C4-2B (cell line): ENCODE measurements around the gene SMDT1.
"Not testable (repeated sequence)": the region's sequence is repeated elsewhere in the genome, so short reads cannot be mapped to it uniquely, and the experiment has no call there.

Experiments
- H3K27ac ChIP-seq: fragments of 450-650 bp; 2 replicates; pipeline ENCODE4 v1.5.1; 2017
- CTCF ChIP-seq: fragments of 450-650 bp; conservative IDR thresholded peaks from 2 replicates; pipeline ENCODE4 v1.5.1; 2017; ENCODE audit warnings: mild to moderate bottlenecking
- ZFX ChIP-seq: fragments of 450-650 bp; IDR thresholded peaks from 2 replicates; pipeline ENCODE4 v1.6.1; 2017

SMDT1 gene

DNA sequence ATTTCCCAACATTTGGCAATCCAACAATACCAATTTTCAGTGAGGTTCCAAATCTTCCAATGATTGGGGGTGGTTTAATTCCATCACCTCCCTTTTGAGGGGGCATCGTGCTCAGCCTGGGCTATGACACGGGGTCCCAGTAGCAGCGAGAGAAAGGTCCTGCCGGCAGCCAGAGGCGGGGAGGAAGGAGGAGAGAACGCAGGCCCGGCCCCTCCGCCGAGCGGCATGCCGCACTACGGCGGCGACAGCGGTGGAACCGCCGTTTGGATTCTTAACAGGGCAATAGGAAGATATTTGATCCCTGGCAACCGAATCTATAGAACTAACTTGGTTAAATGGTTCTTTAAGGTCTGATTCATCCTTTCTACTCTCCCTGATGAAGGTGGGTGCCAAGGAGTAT is 29.3 kb downstream of the SMDT1 start:
- TF ChIP-seq CTCF (no peak), ZFX (no peak)
- H3K27ac ChIP-seq, result no peak overlapping the region

- no peak overlapping the region for H3K27ac ChIP-seq
- no peak for TF ChIP-seq CTCF
- no peak for TF ChIP-seq ZFX
These were observed 32.3 kb downstream of the SMDT1 start for GRCh38 chr22:42111798-42112197.

GRCh38 chr22:42112793-42113192 is 33.3 kb downstream of the SMDT1 start:
- peak; percentile 17 for TF ChIP-seq CTCF
- not testable (repeated sequence) for H3K27ac ChIP-seq

DNA sequence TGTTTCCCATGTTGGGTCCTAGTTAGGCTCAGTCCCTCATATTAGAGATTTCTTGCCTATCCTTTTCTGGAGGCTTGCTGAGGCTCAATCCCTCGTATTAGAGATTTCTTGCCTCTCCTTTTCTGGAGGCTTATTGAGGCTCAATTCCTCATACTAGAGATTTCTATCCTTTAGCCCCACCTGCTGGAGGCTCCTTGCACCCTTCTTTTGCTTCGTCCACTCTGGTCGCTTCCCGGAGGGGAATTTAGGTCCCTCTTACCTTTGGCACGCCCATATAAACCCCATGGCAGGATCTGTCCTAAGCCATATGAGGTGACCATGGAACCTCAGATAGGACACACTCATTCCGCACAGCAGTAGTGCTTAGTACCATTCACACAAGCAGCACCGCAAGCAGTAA is 35.2 kb downstream of the SMDT1 start:
- H3K27ac ChIP-seq, result no peak overlapping the region
- peak; percentile 33 for TF ChIP-seq CTCF
- TF ChIP-seq ZFX, result no peak

GRCh38 chr22:42115420-42115830 is 35.9 kb downstream of the SMDT1 start:
- not testable (repeated sequence) for H3K27ac ChIP-seq

DNA sequence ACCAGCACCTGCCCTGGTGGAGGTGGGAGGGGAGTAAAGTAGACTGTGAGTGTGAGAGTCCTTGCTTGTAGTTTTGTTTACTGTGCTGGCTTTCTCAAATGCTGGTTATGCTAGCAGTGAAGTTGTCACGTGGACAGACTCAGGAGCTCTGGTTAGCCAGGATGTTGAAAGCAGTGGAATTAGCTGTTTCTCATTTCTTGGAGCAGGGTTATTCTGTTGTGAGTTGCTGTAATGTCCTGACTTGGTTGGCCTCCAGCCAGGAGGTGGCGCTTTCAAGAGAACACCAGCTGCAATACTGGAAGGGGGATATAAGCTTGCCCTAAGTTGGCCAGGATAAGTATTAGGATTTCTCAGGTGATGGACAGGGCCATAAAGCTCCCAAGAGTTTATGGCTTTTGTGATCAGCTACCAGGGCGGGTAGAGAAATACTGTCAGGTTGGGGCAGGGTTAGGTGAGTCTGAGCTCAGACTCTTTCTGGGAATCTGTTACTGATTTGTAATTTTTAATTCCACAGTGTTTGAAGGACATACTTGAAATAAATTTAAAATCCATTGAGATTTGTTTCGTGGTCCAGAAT is 37.4 kb downstream of the SMDT1 start:
- H3K27ac ChIP-seq, result no peak overlapping the region
- TF ChIP-seq ZFX (no peak), CTCF (no peak)

GRCh38 chr22:42120231-42121021 is 40.9 kb downstream of the SMDT1 start:
- H3K27ac ChIP-seq, result not testable (repeated sequence)

DNA sequence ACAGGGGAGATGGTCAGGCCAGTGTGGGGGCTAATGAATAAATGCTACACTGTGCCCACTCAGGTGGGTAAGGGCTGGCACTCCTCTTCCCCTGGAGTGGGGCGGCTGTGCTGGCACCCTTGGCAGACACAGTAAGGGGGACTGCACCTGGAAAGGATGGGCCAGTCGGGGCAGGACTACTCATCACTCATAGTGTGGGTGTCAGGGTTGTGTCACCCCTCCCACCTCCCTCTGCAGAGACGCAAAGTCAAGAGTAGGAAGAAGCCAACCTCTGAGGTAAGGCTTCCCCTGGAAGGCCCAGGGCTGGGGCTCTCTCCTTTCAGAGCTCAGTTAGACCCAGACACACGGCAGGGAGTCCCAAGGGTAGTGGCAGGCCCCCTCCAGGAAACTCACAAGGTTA is 44.0 kb downstream of the SMDT1 start:
- H3K27ac ChIP-seq, result not testable (repeated sequence)

DNA sequence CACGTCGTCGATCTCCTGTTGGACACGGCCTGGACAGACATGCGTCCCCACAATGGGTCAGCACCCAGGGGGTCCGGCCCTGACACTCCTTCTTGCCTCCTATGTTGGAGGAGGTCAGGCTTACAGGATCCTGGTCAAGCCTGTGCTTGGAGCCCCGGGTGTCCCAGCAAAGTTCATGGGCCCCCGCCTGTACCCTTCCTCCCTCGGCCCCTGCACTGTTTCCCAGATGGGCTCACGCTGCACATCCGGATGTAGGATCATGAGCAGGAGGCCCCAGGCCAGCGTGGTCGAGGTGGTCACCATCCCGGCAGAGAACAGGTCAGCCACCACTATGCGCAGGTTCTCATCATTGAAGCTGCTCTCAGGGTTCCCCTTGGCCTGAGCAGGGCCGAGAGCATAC is 48.1 kb downstream of the SMDT1 start:
- TF ChIP-seq ZFX, result no peak
- TF ChIP-seq CTCF, result no peak
- no peak overlapping the region for H3K27ac ChIP-seq

- not testable (repeated sequence) for H3K27ac ChIP-seq
These were observed 48.5 kb downstream of the SMDT1 start for GRCh38 chr22:42128007-42128406.

- not testable (repeated sequence) for H3K27ac ChIP-seq
These were observed 49.5 kb downstream of the SMDT1 start for GRCh38 chr22:42128776-42129694.

- H3K27ac ChIP-seq, result not testable (repeated sequence)
These were observed 50.7 kb downstream of the SMDT1 start for GRCh38 chr22:42130182-42130581.
